ENCODE measurements around the gene IRX4.

GRCh38 chr5:1880377-1881025, 2.2 kb downstream of the IRX4 start:
- TF ChIP-seq CTCF (IDR thresholded peaks at IDR 0.05) (no peak), POLR2A (IDR thresholded peaks at IDR 0.05) (no peak)

Data from adrenal gland (tissue), 5 donors.